ENCODE results near the gene DSE.

The DSE gene

DNA sequence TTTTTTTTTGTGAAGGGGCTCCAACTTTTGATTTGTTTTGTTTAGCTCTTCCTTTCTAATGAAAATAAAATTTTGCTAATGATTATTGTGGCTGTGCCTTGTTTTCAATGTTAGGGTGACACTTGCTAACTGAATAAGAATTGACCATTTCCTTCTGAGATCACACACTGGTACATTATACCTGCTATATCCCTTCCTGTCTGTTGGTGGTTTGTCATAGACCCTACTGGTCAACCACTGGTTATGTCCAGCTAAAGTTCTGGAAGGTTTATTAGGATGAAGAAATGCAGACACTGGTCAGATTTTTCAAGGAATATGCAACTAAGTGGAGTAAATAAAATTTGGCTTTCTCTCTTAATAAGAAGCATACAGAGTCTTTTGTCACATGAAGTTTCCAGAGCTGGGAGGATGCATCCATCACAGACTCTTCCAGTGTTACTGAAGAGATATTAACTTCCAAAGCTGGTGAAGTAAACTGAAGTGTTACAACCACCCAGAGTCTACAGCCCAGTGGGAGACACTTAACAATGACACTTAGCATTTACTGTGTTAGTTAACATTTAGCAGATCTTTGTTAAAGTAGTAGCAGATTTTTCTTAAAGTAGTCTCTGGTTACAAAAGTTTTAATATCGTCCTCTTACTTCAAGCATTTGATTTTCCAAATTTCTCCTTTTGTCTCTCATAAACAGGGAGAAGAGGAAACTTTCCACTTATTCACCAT, 121.0 kb downstream of the DSE start:
- no peak for DNase-seq

GRCh38 chr6:116492331-116493067, 121.8 kb downstream of the DSE start:
- DNase-seq = no peak
